ENCODE measurements around the gene FOXO1.

FOXO1 gene

GRCh38 chr13:40508767-40509342 is 157.6 kb downstream of the FOXO1 start:
- peaks cover 33% of the 10 kb centered on the region for H3K4me1 ChIP-seq (ENCODE audit: control insufficient read depth, insufficient read depth, low read length)
- peak overlapping the region; percentile 66 for H3K9ac ChIP-seq (ENCODE audit: low read depth, low read length)
- H3K4me3 ChIP-seq (ENCODE audit: low read length) = no peak overlapping the region
- H3K4me2 ChIP-seq (ENCODE audit: low read length) = peak overlapping the region; percentile 38
- no peaks in the 10 kb centered on the region for H3K36me3 ChIP-seq (ENCODE audit: insufficient read depth, low read length)
- H3K9me3 ChIP-seq (replicated peaks; ENCODE audit: low read length) = no peaks in the 10 kb centered on the region
- H3K27me3 ChIP-seq (ENCODE audit: control insufficient read depth, insufficient read depth, low read length) = no peaks in the 10 kb centered on the region

- peaks cover 40% of the 10 kb centered on the region for H3K4me1 ChIP-seq (ENCODE audit: control insufficient read depth, insufficient read depth, low read length)
- H3K27me3 ChIP-seq (ENCODE audit: control insufficient read depth, insufficient read depth, low read length) = no peaks in the 10 kb centered on the region
- no peak overlapping the region for H3K4me3 ChIP-seq (ENCODE audit: low read length)
- H3K9me3 ChIP-seq (replicated peaks; ENCODE audit: low read length) = no peaks in the 10 kb centered on the region
- peak overlapping the region; percentile 38 for H3K4me2 ChIP-seq (ENCODE audit: low read length)
- H3K9ac ChIP-seq (ENCODE audit: low read depth, low read length) = peak overlapping the region; percentile 66
- H3K36me3 ChIP-seq (ENCODE audit: insufficient read depth, low read length) = no peaks in the 10 kb centered on the region
Measured at GRCh38 chr13:40508127-40508526, 158.3 kb downstream of the FOXO1 start.

- no peak overlapping the region for H3K9ac ChIP-seq (ENCODE audit: low read depth, low read length)
- no peaks in the 10 kb centered on the region for H3K9me3 ChIP-seq (replicated peaks; ENCODE audit: low read length)
- H3K4me3 ChIP-seq (ENCODE audit: low read length) = no peak overlapping the region
- no peaks in the 10 kb centered on the region for H3K27me3 ChIP-seq (ENCODE audit: control insufficient read depth, insufficient read depth, low read length)
- peaks cover 51% of the 10 kb centered on the region for H3K4me1 ChIP-seq (ENCODE audit: control insufficient read depth, insufficient read depth, low read length)
- H3K36me3 ChIP-seq (ENCODE audit: insufficient read depth, low read length) = no peaks in the 10 kb centered on the region
- H3K4me2 ChIP-seq (ENCODE audit: low read length) = no peak overlapping the region
Measured at GRCh38 chr13:40506592-40507446, 159.6 kb downstream of the FOXO1 start.
